K562 (cell line): Measurements from ENCODE around the gene TRDMT1. TPM values are rescaled to one million over a fixed set of nuclear protein-coding genes. Genes with fewer than 3 reads are reported as not detected.

ENCODE experiments used
- CBX8 ChIP-seq: fragments of 200-600 bp; sonication (generic); IDR thresholded peaks from 2 replicates; pipeline ENCODE4 v1.6.1; 2012; ENCODE audit warnings: borderline replicate concordance, mixed run types, low read depth, mild to moderate bottlenecking, moderate library complexity, mixed read lengths, low read length, control low read depth, inconsistent platforms; ENCODE audit not compliant: poor library complexity, severe bottlenecking; ENCODE audit errors: extremely low read depth
- CHAMP1 ChIP-seq: fragments of 450-650 bp; IDR thresholded peaks from 2 replicates; pipeline ENCODE4 v1.6.1; 2016; ENCODE audit warnings: mild to moderate bottlenecking
- E2F3 ChIP-seq: fragments of 250-450 bp; sonication (Bioruptor Pico); IDR thresholded peaks from 2 replicates; pipeline ENCODE4 v1.4.0; 2020; ENCODE audit warnings: mild to moderate bottlenecking
- FOSL1 ChIP-seq: fragments of 200-800 bp; sonication (Bioruptor generic); conservative IDR thresholded peaks from 2 replicates; pipeline ENCODE4 v1.6.1; 2016; ENCODE audit warnings: missing genetic modification characterization, missing compliant biosample characterization
- GATA2 ChIP-seq: sonication (generic); formaldehyde crosslinking; IDR thresholded peaks from 2 replicates; pipeline ENCODE4 v1.4.0; 2020; ENCODE audit warnings: mild to moderate bottlenecking, missing genetic modification reagents
- HDAC1 ChIP-seq, 2 experiments: fragments of 450-650 bp; IDR thresholded peaks; 2 replicates each; pipeline ENCODE4 v1.6.1; 2016 to 2017; ENCODE audit warnings: inconsistent platforms in 1 of 2, mild to moderate bottlenecking in 1 of 2, moderate library complexity in 1 of 2
- HEY1 ChIP-seq: fragments of 250-450 bp; sonication (Bioruptor Pico); IDR thresholded peaks from 2 replicates; pipeline ENCODE4 v1.5.0; 2020; ENCODE audit warnings: mild to moderate bottlenecking, moderate library complexity, borderline replicate concordance
- KDM2B ChIP-seq: fragments of 250-450 bp; sonication (Bioruptor Pico); IDR thresholded peaks from 2 replicates; pipeline ENCODE4 v1.8.0; 2021; ENCODE audit warnings: mild to moderate bottlenecking, moderate library complexity
- LARP7 ChIP-seq: fragments of 450-650 bp; IDR thresholded peaks from 2 replicates; pipeline ENCODE4 v1.6.1; 2016
- NCOA1 ChIP-seq: fragments of 450-650 bp; IDR thresholded peaks from 2 replicates; pipeline ENCODE4 v1.6.1; 2016; ENCODE audit warnings: low read depth
- NCOR1 ChIP-seq: fragments of 450-650 bp; IDR thresholded peaks from 2 replicates; pipeline ENCODE4 v1.6.1; 2016; ENCODE audit warnings: mild to moderate bottlenecking, moderate library complexity
- NEUROD1 ChIP-seq: fragments of 150-350 bp; IDR thresholded peaks from 2 replicates; pipeline ENCODE4 v1.6.1; 2014; ENCODE audit warnings: borderline replicate concordance, low read length, low read depth; ENCODE audit not compliant: partially characterized antibody
- STAT6 ChIP-seq: sonication (generic); formaldehyde crosslinking; IDR thresholded peaks from 2 replicates; pipeline ENCODE4 v1.8.1; 2023; ENCODE audit warnings: mild to moderate bottlenecking, missing genetic modification reagents
- TCF7L2 ChIP-seq: fragments of 150-350 bp; IDR thresholded peaks from 2 replicates; pipeline ENCODE4 v1.6.1; 2016; ENCODE audit warnings: low read depth, mild to moderate bottlenecking, low read length, moderate library complexity
- U2AF1 ChIP-seq: fragments of 200-400 bp; formaldehyde crosslinking; optimal IDR thresholded peaks from 2 replicates; pipeline ENCODE3; 2017; ENCODE audit warnings: mild to moderate bottlenecking, low read depth, low read length, moderate library complexity
- ZBTB1 ChIP-seq: sonication (generic); formaldehyde crosslinking; IDR thresholded peaks from 2 replicates; pipeline ENCODE4 v1.8.1; 2023; ENCODE audit warnings: missing genetic modification reagents, low read depth, mild to moderate bottlenecking, borderline replicate concordance
- ZBTB33 ChIP-seq: sonication (generic); formaldehyde crosslinking; IDR thresholded peaks from 2 replicates; pipeline ENCODE4 v1.8.1; 2023; ENCODE audit warnings: mild to moderate bottlenecking, missing genetic modification reagents
- ZNF212 ChIP-seq: fragments of 450-650 bp; formaldehyde crosslinking; IDR thresholded peaks from 2 replicates; pipeline ENCODE4 v1.4.0; 2020; ENCODE audit warnings: mild to moderate bottlenecking
- polyA plus RNA-seq, 8 experiments: library from polyadenylated mRNA; depleted of rRNA in 4 of 8; stranded (reverse) in 5 of 8; unstranded in 3 of 8; fragments of >200 nt; fragmentation: Nextera tagmentation in 2 of 8; fragmentation: Illumina TruSeq in 1 of 8; extraction: Ambion mirVana in 2 of 8; extraction: Trizol in 1 of 8; gene quantifications; 2 replicates each; pipeline versions ENCODE4 v1.2.1 to v1.2.3, GENCODE V29; 2011 to 2014; ENCODE audit warnings: inconsistent platforms in 1 of 8, missing spikeins in 1 of 8
- total RNA-seq, 7 experiments: library from RNA; depleted of rRNA in 6 of 7; stranded (reverse); fragments of >200 nt in 6 of 7; fragmentation: Illumina TruSeq in 2 of 7; extraction: Trizol in 2 of 7; gene quantifications; 2 replicates each; pipeline versions ENCODE4 v1.2.1 to v1.2.3, GENCODE V29; 2011 to 2021; ENCODE audit warnings: low replicate concordance in 1 of 7
- TF ChIP-seq, protein P1 (sequence below): fragments of 450-650 bp; IDR thresholded peaks from 2 replicates; pipeline ENCODE4 v1.6.1; 2016

The TRDMT1 gene
- total and polyA plus RNA-seq, 9 of the 15 experiments (the other 6 are each of a cell fraction or from before 2014, with no cell fraction given) = 5.4 to 12.6 (median 9.3) TPM

- TF ChIP-seq, protein P1, sequence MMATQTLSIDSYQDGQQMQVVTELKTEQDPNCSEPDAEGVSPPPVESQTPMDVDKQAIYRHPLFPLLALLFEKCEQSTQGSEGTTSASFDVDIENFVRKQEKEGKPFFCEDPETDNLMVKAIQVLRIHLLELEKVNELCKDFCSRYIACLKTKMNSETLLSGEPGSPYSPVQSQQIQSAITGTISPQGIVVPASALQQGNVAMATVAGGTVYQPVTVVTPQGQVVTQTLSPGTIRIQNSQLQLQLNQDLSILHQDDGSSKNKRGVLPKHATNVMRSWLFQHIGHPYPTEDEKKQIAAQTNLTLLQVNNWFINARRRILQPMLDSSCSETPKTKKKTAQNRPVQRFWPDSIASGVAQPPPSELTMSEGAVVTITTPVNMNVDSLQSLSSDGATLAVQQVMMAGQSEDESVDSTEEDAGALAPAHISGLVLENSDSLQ = peak; percentile 76
- TF ChIP-seq HEY1 (CRISPR knock-in tag) (no peak), NCOR1 (0 out of 2 replicates have a peak, but pooled peaks have one; percentile 22), CBX8 (no peak), LARP7 (no peak), CHAMP1 (peak; percentile 75), TCF7L2 (no peak), E2F3 (CRISPR knock-in tag) (0 out of 2 replicates have a peak, but pooled peaks have one; percentile 52), U2AF1 (no peak), ZBTB1 (CRISPR knock-in tag) (no peak; the same call in 1 of the 2 replicates), STAT6 (0 out of 2 replicates have a peak, but pooled peaks have one; percentile 22), NCOA1 (peak; percentile 25; the same call in 1 of the 2 replicates), FOSL1 (tag) (no peak), GATA2 (CRISPR knock-in tag) (peak; percentile 73), ZBTB33 (peak; percentile 19; the same call in 1 of the 2 replicates), KDM2B (CRISPR knock-in tag) (no peak), ZNF212 (CRISPR knock-in tag) (no peak), HDAC1 (IDR thresholded peaks at IDR 0.05) (peak in 1 of 2 experiments; percentile 61; a peak in 2 of 4 replicates), NEUROD1 (peak; percentile 52)
Observed at GRCh38 chr10:17229967-17230682, 28.7 kb upstream of the TRDMT1 start (continued).
